ENCODE measurements around the gene E4F1. TPM values are rescaled to one million over a fixed set of nuclear protein-coding genes. Genes with fewer than 3 reads are reported as not detected.

The E4F1 gene
- total and polyA plus RNA-seq, 2 of the 13 experiments (the other 11 are each of a cell fraction or from before 2014, with no cell fraction given), result 13.8 to 19.5 TPM

DNA sequence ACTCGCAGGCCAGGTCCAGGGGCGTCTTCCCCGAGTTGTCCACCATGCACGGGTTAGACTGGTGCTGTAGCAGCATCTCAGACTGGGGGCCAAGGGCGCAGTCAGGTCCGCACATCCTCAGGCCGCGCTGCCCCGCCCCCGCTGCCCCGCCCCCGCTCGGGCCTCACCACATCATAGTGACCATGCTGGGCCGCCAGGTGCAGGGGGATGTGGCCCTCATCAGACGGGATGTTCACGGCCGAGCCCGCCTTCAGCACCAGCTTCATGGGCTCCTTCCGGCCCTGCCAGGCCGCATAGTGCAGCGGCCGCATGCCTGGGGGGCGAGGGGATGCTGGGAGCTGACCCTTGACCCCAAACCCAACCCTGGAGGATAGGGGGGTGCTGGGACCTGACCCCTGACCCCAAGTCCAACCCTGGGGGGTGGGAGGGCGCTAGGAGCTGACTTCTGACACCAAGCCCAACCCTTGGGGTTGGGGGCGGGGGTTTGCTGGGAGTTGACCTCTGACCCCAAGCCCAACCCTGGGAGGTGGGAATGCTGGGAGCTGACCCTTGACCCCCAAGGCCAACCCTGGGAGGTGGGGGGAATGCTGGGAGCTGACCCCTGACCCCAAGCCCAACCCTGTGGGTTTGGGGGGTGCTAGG, 34.0 kb upstream of the E4F1 start (continued):
- TF ChIP-seq, protein P1, sequence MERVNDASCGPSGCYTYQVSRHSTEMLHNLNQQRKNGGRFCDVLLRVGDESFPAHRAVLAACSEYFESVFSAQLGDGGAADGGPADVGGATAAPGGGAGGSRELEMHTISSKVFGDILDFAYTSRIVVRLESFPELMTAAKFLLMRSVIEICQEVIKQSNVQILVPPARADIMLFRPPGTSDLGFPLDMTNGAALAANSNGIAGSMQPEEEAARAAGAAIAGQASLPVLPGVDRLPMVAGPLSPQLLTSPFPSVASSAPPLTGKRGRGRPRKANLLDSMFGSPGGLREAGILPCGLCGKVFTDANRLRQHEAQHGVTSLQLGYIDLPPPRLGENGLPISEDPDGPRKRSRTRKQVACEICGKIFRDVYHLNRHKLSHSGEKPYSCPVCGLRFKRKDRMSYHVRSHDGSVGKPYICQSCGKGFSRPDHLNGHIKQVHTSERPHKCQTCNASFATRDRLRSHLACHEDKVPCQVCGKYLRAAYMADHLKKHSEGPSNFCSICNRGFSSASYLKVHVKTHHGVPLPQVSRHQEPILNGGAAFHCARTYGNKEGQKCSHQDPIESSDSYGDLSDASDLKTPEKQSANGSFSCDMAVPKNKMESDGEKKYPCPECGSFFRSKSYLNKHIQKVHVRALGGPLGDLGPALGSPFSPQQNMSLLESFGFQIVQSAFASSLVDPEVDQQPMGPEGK (CRISPR knock-in tag; IDR thresholded peaks at IDR 0.05), result peak; percentile 36; the same call in 1 of the 2 replicates
- 0 out of 2 replicates have a peak, but pooled peaks have one; percentile 39 for TF ChIP-seq HOXA3 (CRISPR knock-in tag; IDR thresholded peaks at IDR 0.05)
- peak; percentile 74 for TF ChIP-seq ZNF143 (CRISPR knock-in tag; IDR thresholded peaks at IDR 0.05)
- TF ChIP-seq ARNT2 (CRISPR knock-in tag; IDR thresholded peaks at IDR 0.05; ENCODE audit: low read depth), result no peak
- TF ChIP-seq SPEN (CRISPR knock-in tag; IDR thresholded peaks at IDR 0.05; ENCODE audit: low read depth), result no peak
- no peak for TF ChIP-seq TBL1XR1 (IDR thresholded peaks at IDR 0.05; ENCODE audit: borderline replicate concordance, low read length, partially characterized antibody)
- TF ChIP-seq, protein P2, sequence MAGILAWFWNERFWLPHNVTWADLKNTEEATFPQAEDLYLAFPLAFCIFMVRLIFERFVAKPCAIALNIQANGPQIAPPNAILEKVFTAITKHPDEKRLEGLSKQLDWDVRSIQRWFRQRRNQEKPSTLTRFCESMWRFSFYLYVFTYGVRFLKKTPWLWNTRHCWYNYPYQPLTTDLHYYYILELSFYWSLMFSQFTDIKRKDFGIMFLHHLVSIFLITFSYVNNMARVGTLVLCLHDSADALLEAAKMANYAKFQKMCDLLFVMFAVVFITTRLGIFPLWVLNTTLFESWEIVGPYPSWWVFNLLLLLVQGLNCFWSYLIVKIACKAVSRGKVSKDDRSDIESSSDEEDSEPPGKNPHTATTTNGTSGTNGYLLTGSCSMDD (CRISPR knock-in tag; IDR thresholded peaks at IDR 0.05), result no peak
- TF ChIP-seq, protein P3, sequence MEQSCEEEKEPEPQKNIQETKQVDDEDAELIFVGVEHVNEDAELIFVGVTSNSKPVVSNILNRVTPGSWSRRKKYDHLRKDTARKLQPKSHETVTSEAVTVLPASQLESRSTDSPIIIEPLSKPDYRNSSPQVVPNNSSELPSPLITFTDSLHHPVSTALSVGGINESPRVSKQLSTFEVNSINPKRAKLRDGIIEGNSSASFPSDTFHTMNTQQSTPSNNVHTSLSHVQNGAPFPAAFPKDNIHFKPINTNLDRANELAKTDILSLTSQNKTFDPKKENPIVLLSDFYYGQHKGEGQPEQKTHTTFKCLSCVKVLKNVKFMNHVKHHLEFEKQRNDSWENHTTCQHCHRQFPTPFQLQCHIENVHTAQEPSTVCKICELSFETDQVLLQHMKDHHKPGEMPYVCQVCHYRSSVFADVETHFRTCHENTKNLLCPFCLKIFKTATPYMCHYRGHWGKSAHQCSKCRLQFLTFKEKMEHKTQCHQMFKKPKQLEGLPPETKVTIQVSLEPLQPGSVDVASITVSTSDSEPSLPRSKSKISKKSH (CRISPR knock-in tag; IDR thresholded peaks at IDR 0.05; ENCODE audit: borderline replicate concordance), result 0 out of 2 replicates have a peak, but pooled peaks have one; percentile 4
- no peak for TF ChIP-seq POLR2AphosphoS2 (IDR thresholded peaks at IDR 0.05; ENCODE audit: low read depth, low read length)
- no peak for TF ChIP-seq GATAD2A (CRISPR knock-in tag; IDR thresholded peaks at IDR 0.05)
- TF ChIP-seq, protein P4, sequence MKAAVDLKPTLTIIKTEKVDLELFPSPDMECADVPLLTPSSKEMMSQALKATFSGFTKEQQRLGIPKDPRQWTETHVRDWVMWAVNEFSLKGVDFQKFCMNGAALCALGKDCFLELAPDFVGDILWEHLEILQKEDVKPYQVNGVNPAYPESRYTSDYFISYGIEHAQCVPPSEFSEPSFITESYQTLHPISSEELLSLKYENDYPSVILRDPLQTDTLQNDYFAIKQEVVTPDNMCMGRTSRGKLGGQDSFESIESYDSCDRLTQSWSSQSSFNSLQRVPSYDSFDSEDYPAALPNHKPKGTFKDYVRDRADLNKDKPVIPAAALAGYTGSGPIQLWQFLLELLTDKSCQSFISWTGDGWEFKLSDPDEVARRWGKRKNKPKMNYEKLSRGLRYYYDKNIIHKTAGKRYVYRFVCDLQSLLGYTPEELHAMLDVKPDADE (CRISPR knock-in tag; IDR thresholded peaks at IDR 0.05), result no peak
- TF ChIP-seq KAT2B (IDR thresholded peaks at IDR 0.05; ENCODE audit: borderline replicate concordance, low read depth, low read length), result no peak
- TF ChIP-seq GABPB1 (CRISPR knock-in tag; IDR thresholded peaks at IDR 0.05), result no peak; the same call in 1 of the 2 replicates
- TF ChIP-seq PAX8 (CRISPR knock-in tag; IDR thresholded peaks at IDR 0.05; ENCODE audit: borderline replicate concordance), result no peak
- TF ChIP-seq ZNF292 (CRISPR knock-in tag; IDR thresholded peaks at IDR 0.05; ENCODE audit: borderline replicate concordance, low read depth), result no peak
- TF ChIP-seq HIVEP1 (CRISPR knock-in tag; IDR thresholded peaks at IDR 0.05), result no peak
- TF ChIP-seq ZFP90 (CRISPR knock-in tag; IDR thresholded peaks at IDR 0.05; ENCODE audit: borderline replicate concordance), result no peak
- TF ChIP-seq, protein P5, sequence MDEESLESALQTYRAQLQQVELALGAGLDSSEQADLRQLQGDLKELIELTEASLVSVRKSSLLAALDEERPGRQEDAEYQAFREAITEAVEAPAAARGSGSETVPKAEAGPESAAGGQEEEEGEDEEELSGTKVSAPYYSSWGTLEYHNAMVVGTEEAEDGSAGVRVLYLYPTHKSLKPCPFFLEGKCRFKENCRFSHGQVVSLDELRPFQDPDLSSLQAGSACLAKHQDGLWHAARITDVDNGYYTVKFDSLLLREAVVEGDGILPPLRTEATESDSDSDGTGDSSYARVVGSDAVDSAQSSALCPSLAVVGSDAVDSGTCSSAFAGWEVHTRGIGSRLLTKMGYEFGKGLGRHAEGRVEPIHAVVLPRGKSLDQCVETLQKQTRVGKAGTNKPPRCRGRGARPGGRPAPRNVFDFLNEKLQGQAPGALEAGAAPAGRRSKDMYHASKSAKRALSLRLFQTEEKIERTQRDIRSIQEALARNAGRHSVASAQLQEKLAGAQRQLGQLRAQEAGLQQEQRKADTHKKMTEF (CRISPR knock-in tag; IDR thresholded peaks at IDR 0.05), result no peak
- TF ChIP-seq, protein P6, sequence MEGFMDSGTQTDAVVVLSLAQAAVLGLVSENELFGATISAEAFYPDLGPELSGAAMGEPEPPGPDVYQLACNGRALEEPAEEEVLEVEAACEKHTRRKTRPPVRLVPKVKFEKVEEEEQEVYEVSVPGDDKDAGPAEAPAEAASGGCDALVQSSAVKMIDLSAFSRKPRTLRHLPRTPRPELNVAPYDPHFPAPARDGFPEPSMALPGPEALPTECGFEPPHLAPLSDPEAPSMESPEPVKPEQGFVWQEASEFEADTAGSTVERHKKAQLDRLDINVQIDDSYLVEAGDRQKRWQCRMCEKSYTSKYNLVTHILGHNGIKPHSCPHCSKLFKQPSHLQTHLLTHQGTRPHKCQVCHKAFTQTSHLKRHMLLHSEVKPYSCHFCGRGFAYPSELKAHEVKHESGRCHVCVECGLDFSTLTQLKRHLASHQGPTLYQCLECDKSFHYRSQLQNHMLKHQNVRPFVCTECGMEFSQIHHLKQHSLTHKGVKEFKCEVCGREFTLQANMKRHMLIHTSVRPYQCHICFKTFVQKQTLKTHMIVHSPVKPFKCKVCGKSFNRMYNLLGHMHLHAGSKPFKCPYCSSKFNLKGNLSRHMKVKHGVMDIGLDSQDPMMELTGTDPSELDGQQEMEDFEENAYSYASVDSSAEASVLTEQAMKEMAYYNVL (CRISPR knock-in tag; IDR thresholded peaks at IDR 0.05; ENCODE audit: borderline replicate concordance), result no peak
- peak; percentile 24 for TF ChIP-seq TEAD3 (CRISPR knock-in tag; optimal IDR thresholded peaks at IDR 0.05; ENCODE audit: borderline replicate concordance)
- TF ChIP-seq KLF6 (CRISPR knock-in tag; IDR thresholded peaks at IDR 0.05), result no peak
